SU-DHL-6 (cell line): ENCODE data around the gene COX19.

Source experiments
- CTCF ChIP-seq: fragments of 200-600 bp; sonication (generic); IDR thresholded peaks from one replicate; pipeline ENCODE4 v1.5.1; 2017; ENCODE audit warnings: antibody characterized with exemption, mild to moderate bottlenecking, low read length, moderate library complexity; ENCODE audit not compliant: insufficient read depth, poor library complexity, severe bottlenecking
- EZH2phosphoT487 ChIP-seq: fragments of 200-600 bp; sonication (generic), shearing (Covaris generic); conservative IDR thresholded peaks from 2 replicates; pipeline ENCODE4 v1.6.1; 2018; ENCODE audit warnings: mild to moderate bottlenecking, antibody characterized with exemption, low read length, moderate library complexity, mixed read lengths

GRCh38 chr7:925601-926000 is 49.7 kb downstream of the COX19 start:
- TF ChIP-seq CTCF: no peak
- no peak for TF ChIP-seq EZH2phosphoT487
